GM11168 (cell line): Measurements from ENCODE around the gene SMPX.

Experiments used
- in situ Hi-C: fragments of 300-500 bp; cut with MboI; formaldehyde crosslinking; loops from one replicate; pipeline ENCODE4 v1.12.0; 2022; ENCODE audit warnings: low sequenced_read_pairs; ENCODE audit not compliant: unreplicated experiment

SMPX gene

GRCh38 chrX:21745756-21746155 is 12.2 kb downstream of the SMPX start:
- in situ Hi-C loops, result loop anchor here (25.0 kb wide), 1 partner anchor 1208 kb away; no protein-coding TSS in a partner anchor

- in situ Hi-C loops, result loop anchor here (25.0 kb wide), 1 partner anchor 1207 kb away; no protein-coding TSS in a partner anchor
Measured at GRCh38 chrX:21744721-21745120, 13.2 kb downstream of the SMPX start.

GRCh38 chrX:21744060-21744459 is 13.9 kb downstream of the SMPX start:
- in situ Hi-C loops, result loop anchor here (25.0 kb wide), 1 partner anchor 1207 kb away; no protein-coding TSS in a partner anchor

GRCh38 chrX:21741869-21742701 is 15.8 kb downstream of the SMPX start:
- in situ Hi-C loops, result loop anchor here (25.0 kb wide), 1 partner anchor 1205 kb away; no protein-coding TSS in a partner anchor

GRCh38 chrX:21741364-21741763 is 16.6 kb downstream of the SMPX start:
- in situ Hi-C loops, result loop anchor here (25.0 kb wide), 1 partner anchor 1204 kb away; no protein-coding TSS in a partner anchor

GRCh38 chrX:21740329-21741274 is 17.3 kb downstream of the SMPX start:
- in situ Hi-C loops, result loop anchor here (25.0 kb wide), 1 partner anchor 1203 kb away; no protein-coding TSS in a partner anchor

GRCh38 chrX:21738950-21739287 is 19.0 kb downstream of the SMPX start:
- in situ Hi-C loops, result loop anchor here (25.0 kb wide), 1 partner anchor 1202 kb away; no protein-coding TSS in a partner anchor

- in situ Hi-C loops, result loop anchor here (25.0 kb wide), 1 partner anchor 1201 kb away; no protein-coding TSS in a partner anchor
Measured at GRCh38 chrX:21738210-21738949, 19.5 kb downstream of the SMPX start.

- in situ Hi-C loops, result loop anchor here (25.0 kb wide), 1 partner anchor 1198 kb away; no protein-coding TSS in a partner anchor
Measured at GRCh38 chrX:21735768-21736127, 22.2 kb downstream of the SMPX start.

GRCh38 chrX:21735038-21735767 is 22.7 kb downstream of the SMPX start:
- in situ Hi-C loops, result loop anchor here (25.0 kb wide), 1 partner anchor 1198 kb away; no protein-coding TSS in a partner anchor

- in situ Hi-C loops, result loop anchor here (25.0 kb wide), 1 partner anchor 1197 kb away; no protein-coding TSS in a partner anchor
Measured at GRCh38 chrX:21734175-21734574, 23.7 kb downstream of the SMPX start.

GRCh38 chrX:21733705-21734104 is 24.2 kb downstream of the SMPX start:
- in situ Hi-C loops, result loop anchor here (25.0 kb wide), 1 partner anchor 1196 kb away; no protein-coding TSS in a partner anchor

- in situ Hi-C loops, result loop anchor here (25.0 kb wide), 1 partner anchor 1193 kb away; no protein-coding TSS in a partner anchor
Measured at GRCh38 chrX:21730026-21730425, 27.9 kb downstream of the SMPX start.

GRCh38 chrX:21728276-21728968 is 29.5 kb downstream of the SMPX start:
- in situ Hi-C loops, result loop anchor here (25.0 kb wide), 1 partner anchor 1191 kb away; no protein-coding TSS in a partner anchor

GRCh38 chrX:21725916-21726315 is 32.0 kb downstream of the SMPX start:
- in situ Hi-C loops, result loop anchor here (25.0 kb wide), 1 partner anchor 1189 kb away; no protein-coding TSS in a partner anchor

GRCh38 chrX:21725496-21725895 is 32.4 kb downstream of the SMPX start:
- in situ Hi-C loops, result loop anchor here (25.0 kb wide), 1 partner anchor 1188 kb away; no protein-coding TSS in a partner anchor

GRCh38 chrX:21723814-21724213 is 34.1 kb downstream of the SMPX start:
- in situ Hi-C loops, result no loop called here

GRCh38 chrX:21723084-21723483 is 34.8 kb downstream of the SMPX start:
- in situ Hi-C loops, result no loop called here
